Endometrium (tissue), 2 donors: ENCODE measurements around the gene ZNF407.
A peak's percentile ranks its signal among the peaks of the same experiment; 100 is the strongest.

Experiments used
- FAIRE-seq: peaks from 2 replicates; lab custom pipeline; 2012; peaks lifted over from hg19 to GRCh38; lab: Jason Lieb, UNC
- donor health status: control.
- donor health status: control.

The ZNF407 gene

GRCh38 chr18:75024871-75025270 is 427.2 kb downstream of the ZNF407 start:
- no peak for FAIRE-seq

GRCh38 chr18:75025573-75025972 is 427.9 kb downstream of the ZNF407 start:
- no peak for FAIRE-seq

DNA sequence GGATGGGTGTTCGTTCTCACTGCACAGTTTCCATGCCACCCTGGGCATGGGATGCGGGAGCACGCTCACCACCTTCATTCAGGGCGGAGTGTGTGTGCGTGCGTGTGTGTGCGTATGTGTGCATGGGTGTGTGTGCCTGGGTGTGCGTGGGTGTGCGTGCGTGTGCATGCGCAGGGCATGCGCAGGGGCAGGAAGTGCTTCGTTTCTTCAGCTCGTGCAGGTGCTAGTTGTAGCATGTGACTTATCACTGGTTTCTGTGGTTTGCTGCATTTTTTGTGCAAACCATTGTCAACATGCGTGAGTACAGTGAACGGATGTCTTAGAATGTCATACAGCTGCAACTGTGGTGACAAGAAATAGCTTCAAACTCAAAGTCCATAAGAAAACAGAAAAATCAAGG is 431.8 kb downstream of the ZNF407 start:
- FAIRE-seq: no peak

GRCh38 chr18:75031717-75032317 is 434.1 kb downstream of the ZNF407 start:
- FAIRE-seq: peak; percentile 21

DNA sequence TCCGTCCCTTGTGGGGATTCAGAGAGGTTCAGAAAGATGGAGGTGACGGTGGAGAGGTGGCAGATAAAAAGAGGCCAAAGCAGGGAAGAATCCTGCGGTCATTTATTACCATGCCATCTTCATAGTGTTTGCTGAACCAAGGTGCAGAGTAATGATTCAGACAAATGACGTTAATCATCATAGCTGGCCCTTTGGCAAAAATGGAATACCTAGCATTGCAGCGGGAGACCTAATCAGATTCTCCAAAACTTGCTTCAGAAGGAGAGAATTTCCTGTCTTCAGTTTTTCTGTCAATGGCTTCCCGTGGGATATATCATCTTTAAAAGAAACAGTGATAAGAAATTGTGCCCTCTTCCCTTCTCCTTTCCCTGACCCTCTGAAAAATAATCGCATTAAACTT is 435.8 kb downstream of the ZNF407 start:
- no peak for FAIRE-seq

DNA sequence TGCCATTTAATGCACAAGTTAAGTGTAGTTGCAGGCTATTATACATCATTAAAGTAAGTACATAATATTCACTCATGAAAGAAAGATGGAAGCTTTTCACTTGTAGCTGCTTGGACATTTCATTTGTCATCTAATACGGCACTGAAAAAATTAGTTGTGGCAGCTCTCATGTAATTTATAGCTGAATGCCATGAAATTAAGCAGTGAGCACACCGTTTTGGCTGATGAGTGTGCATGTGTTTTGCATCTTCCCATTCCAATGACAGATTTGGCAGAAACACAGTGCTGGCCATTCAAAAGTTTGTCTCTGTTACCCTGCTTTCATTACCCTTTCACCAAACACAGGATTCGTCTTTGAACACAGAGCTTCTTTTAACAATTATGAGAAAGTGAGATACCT is 437.3 kb downstream of the ZNF407 start:
- FAIRE-seq: no peak

DNA sequence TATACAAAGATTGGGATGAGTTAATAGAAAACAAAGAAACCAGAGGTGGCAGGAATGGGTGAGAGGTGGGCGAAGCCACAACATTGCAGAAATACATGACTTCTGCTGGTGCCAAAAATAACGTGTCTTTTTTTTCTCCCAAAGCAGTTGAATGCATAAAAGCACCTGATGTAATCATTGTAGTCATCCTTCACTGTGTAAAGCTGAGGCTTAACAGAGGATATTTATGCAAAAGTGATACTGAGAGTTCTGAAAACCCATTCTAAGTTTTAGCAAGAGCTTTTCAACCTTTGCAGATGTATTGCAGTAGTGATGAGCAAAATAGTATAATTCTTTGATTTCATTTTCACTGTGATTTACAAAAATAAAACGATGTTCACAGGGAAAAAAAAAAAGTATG is 438.3 kb downstream of the ZNF407 start:
- FAIRE-seq: no peak

DNA sequence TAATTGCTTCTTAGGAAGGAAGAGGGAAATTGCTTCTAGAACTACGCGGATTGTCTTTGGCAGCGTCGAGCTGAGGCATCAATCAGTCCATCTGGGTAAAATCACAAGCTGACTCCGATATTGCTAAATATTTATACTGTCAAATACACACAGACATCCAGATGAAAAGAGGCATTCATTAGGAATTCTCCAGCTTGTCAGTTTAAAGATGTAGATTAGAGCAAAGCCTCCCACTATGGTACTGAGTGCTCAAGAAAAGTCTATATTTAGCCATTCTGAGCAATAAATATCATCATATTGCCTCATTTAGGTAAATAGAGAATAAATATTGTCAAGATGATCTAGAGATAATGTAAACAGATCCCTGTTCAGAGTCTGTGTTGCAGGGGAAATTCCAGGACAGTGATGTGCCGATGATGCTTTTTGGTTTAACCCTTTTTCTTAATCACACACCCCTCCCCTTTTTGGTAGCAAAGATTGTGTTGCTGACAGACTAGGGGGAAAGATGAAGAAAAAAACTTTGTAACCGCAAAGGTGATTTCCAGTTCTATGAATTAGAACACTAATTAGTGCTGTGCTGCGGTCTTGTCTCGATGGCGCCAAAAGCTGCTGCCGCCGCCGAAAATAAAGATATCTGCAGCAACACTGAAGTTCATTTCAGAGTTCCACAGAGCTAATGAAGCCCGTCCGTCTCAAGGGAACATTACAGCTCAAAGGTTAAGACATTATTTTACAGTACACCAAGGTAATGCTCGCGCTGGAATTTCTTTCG is 439.4 kb downstream of the ZNF407 start:
- no peak for FAIRE-seq

DNA sequence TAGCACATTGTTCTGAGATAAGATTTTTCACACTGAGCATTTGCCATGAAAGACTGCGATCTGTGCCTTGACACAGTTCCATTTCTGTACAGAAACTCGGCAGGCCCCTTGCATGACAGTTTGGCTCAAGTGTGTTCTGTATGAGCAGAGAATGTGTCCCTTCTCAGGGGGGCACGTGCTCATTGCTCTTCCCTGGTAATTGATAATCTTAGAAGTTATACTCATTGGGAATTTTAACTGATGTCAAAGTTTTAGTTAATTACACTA is 440.0 kb downstream of the ZNF407 start:
- FAIRE-seq: no peak

DNA sequence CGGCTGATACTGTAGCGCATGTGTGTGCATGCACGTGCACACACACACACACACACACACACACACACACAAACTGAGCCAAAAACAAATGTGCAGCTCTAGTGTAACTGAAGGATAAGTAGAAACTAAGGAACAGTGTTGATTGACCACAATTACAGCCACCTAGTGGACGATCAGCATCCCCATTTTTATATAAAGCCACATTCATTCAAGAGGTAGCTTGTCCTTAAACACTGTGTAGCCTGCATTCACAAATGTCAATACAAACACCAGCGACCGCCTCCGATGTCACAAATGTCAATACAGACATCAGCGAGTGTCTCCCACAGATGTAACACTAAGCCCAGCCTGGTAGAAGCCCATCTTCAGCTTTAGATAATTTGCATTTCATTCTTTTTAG is 443.9 kb downstream of the ZNF407 start:
- FAIRE-seq: no peak

GRCh38 chr18:75043478-75043877 is 445.8 kb downstream of the ZNF407 start:
- FAIRE-seq: no peak

DNA sequence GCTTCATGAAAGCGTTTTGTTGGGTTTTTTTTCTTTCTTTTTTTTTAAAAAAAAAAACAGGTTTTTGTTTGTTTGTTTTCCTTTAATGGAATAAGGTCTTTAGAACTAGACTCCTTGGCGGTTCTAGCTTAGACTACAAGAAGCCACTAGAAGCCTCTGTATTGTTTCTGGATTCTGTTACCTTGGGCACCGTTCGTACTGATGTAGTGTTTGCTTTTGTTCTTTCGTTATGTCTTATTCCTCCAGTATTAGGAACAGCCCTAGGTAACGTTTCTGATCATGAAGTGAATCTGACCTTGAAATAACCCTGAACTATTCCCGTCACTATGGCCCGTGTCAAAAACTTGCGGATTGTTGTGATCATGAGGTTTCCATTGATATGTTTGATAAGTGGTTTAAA is 446.6 kb downstream of the ZNF407 start:
- no peak for FAIRE-seq

- no peak for FAIRE-seq
These were observed 447.1 kb downstream of the ZNF407 start for GRCh38 chr18:75044791-75045190.

GRCh38 chr18:75045272-75045671 is 447.6 kb downstream of the ZNF407 start:
- no peak for FAIRE-seq

DNA sequence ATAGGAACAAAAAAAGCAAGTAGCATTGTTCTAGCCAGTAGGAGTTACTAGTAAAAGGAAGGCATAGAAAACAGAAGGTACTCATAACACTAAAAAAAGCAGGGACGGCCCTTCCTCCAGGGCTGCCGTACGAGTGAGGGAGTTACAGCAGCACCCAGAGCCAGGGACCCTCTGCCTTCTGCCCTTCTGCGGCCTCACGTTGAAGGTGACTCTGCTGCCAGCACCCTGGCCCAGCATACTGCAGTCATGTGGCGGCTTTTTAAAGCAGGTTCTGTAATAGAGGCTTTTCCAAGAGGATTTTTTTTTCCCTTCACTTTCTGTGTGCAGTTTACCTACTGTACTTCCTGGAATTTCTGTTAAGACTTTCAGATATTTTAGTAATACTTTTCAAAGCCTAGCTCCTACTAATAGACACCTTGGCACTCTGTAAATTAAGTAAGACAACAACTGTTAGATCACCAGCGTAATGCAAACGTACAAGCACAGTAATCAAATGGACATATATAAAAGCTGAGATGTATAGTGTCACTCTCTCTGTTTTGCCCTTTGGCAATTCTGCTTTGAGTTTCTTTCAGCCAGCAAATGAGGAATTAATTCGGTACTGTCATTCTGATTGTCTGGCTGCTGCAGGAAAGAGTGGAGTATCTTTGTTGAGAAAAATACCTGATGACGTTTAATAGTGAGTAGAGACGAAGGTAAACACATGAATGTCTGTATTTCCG is 449.7 kb downstream of the ZNF407 start:
- FAIRE-seq: no peak

- no peak for FAIRE-seq
These were observed 451.2 kb downstream of the ZNF407 start for GRCh38 chr18:75048776-75049454.

- FAIRE-seq: no peak
These were observed 451.8 kb downstream of the ZNF407 start for GRCh38 chr18:75049455-75049789.

DNA sequence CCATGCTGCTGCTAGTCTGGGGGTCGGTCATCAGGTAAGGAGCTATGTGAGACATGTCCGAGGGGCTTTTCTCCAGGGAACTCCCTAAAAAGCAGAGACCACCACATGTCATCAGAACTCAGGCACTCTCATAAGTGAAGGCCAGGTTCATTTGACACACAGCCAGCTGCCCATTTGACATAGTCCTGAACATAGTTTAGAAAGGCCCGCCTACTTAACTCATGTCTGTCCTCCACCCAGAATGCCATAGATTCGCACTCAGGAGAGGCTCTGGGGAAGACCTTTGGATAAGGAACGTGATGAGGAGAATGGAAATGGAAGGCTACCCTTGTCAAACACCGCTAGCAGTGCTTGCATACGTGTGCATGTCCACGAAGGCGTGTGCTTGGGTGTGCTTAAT is 454.1 kb downstream of the ZNF407 start:
- no peak for FAIRE-seq

- no peak for FAIRE-seq
These were observed 454.8 kb downstream of the ZNF407 start for GRCh38 chr18:75052475-75052874.

DNA sequence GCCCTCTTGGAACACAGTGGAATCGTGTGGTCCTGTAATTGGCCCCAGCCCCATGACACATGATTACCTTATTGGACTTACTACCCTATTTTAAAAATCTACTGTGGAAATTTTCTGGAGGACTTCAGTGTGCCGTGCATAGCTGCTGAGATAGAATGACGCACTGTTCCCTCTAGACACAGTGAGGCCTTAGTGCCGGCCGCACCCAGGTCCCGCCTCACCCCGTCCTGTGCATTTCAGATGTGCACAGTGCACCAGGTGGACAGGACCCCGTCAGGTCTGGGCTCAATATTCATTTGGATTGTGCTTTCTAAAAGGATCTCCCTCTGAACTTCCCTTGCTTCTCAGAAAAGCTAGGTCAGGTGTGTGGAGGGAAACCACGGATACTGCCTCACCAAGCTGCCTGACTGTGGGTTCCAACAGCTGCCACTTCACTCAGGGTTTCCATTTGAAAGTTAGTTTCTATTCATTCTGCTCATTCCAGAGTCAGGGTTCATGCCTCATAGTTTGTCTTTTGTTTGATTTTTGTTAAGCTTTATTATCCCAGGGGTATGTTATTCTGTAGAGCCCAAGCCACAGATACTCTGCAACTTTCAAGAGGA is 455.5 kb downstream of the ZNF407 start:
- no peak for FAIRE-seq

GRCh38 chr18:75054046-75054445 is 456.4 kb downstream of the ZNF407 start:
- FAIRE-seq: no peak

DNA sequence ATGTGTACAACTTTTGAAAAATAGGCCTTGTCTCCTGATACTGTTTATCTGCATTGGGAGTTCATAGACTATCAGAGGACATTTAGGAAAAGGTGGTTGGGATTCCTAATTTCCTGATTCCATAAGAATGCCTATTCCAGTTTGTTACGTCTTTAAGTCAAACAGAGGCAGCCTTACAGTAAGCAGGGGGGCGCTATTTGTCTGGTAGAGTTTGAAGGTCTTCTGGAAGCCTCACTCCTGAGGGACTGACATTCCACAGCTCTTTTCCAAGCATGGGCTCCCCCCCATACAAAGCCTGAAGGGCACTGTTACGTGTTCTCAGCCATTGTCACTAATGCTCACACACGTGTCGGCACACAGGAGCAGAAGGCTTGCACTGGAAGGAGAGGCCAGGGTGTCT is 456.9 kb downstream of the ZNF407 start:
- no peak for FAIRE-seq
